HAP-1 (cell line): ENCODE results near the gene TM4SF5.
"Not testable (repeated sequence)": the region's sequence is repeated elsewhere in the genome, so short reads cannot be mapped to it uniquely, and the experiment has no call there.

ENCODE experiments used
- DNase-seq, 2 experiments: peaks; one replicate each; pipeline ENCODE4 v3.0.0-alpha.2; 2016 to 2020; ENCODE audit warnings: low spot score in 2 of 2
- H3K27me3 ChIP-seq: fragments of 250-450 bp; sonication (Bioruptor Pico); 2 replicates; pipeline ENCODE4 v1.5.1; 2020; ENCODE audit warnings: low read depth, mild to moderate bottlenecking, moderate library complexity
- H3K36me3 ChIP-seq: fragments of 250-450 bp; sonication (Bioruptor Pico); replicated peaks from 2 replicates; pipeline ENCODE4 v1.5.1; 2020; ENCODE audit warnings: mild to moderate bottlenecking
- H3K4me1 ChIP-seq: fragments of 250-450 bp; sonication (Bioruptor Pico); 2 replicates; pipeline ENCODE4 v1.5.1; 2020; ENCODE audit warnings: mild to moderate bottlenecking
- H3K4me3 ChIP-seq: fragments of 250-450 bp; sonication (Bioruptor Pico); 2 replicates; pipeline ENCODE4 v1.5.1; 2020; ENCODE audit warnings: mild to moderate bottlenecking, moderate library complexity
- H3K9me3 ChIP-seq: fragments of 250-450 bp; sonication (Bioruptor Pico); 2 replicates; pipeline ENCODE4 v1.5.1; 2020; ENCODE audit warnings: mild to moderate bottlenecking, moderate library complexity
- in situ Hi-C: fragments of 300-500 bp; cut with MboI; formaldehyde crosslinking; loops from 3 replicates; pipeline ENCODE4 v1.14.3; 2020; ENCODE audit warnings: low sequenced_read_pairs, inconsistent platforms, mixed read lengths

TM4SF5 gene

DNA sequence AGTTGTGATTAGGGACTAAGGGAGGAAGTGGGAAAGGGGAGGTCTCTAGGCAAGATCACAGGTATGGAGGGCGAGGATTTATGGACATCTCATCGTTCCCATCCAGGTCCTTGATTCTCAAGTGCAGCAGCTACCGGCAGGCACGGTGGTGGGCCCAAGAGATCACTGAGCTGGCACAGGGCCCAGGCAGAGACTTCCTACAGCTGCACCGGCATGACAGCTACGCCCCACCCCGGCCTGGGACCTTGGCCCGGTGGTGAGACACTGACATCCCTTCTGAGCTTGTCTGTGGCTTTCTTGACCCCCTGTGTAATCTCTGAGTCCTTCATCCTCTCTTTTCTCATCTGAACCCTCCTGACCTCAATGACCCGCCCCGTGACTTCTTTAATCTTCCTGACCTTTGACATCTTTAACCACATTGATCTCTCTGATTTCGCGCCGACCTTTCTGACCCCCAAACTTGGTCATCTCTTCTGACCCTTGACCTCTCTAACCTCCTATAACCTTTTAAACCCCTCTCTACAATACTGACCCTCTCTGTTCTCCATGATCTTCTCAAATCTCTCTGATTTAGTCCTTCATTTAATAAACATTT lies 39.1 kb downstream of the TM4SF5 start:
- in situ Hi-C loops, result no loop called here
- no peak for DNase-seq
- Histone ChIP-seq H3K4me3 (no peak overlapping the region), H3K4me1 (no peaks in the 10 kb centered on the region), H3K9me3 (no peaks in the 10 kb centered on the region), H3K27me3 (no peaks in the 10 kb centered on the region), H3K36me3 (peaks cover 22% of the 10 kb centered on the region)

DNA sequence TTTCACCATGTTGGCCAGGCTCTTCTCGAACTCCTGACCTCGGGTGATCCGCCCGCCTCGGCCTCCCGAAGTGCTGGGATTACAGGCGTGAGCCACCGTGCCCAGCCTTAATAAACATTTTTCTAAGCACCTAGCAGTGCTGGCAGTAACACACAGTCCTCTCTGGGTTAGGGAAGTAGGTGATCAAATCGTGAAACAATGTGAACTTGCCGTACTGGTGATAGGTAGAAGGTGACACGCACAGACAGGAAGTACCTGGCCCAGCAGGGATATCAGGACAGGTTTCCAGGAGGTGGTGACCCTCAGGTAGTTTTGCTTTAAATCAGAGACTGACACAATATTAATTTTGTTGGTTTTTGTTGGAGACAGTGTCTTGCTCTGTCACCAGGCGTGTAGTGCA lies 39.8 kb downstream of the TM4SF5 start:
- in situ Hi-C loops, result no loop called here
- Histone ChIP-seq H3K36me3 (peaks cover 26% of the 10 kb centered on the region), H3K27me3 (no peaks in the 10 kb centered on the region), H3K4me3 (no peak overlapping the region), H3K4me1 (no peaks in the 10 kb centered on the region), H3K9me3 (no peaks in the 10 kb centered on the region)
- DNase-seq, result no peak

DNA sequence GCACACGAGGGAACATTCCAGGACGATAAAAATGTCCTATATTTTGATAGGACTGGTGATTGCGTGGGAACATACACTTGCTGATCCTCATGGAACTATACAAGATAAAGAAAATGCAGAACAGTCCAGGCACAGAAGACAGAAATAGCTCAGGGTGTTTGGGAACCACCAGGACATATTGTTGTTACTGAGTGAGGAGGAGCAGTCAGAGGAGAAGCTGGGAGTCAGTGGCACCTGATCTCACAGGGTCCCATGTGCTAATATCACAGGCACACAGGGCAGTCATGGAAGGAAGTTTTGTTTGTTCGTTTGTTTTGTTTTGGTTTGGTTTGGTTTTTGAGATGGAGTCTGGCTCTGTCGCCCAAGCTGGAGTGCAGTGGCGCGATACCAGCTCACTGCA lies 41.0 kb downstream of the TM4SF5 start:
- DNase-seq, result no peak
- Histone ChIP-seq H3K4me3 (no peak overlapping the region), H3K4me1 (no peaks in the 10 kb centered on the region), H3K36me3 (peaks cover 34% of the 10 kb centered on the region), H3K9me3 (no peaks in the 10 kb centered on the region), H3K27me3 (no peaks in the 10 kb centered on the region)
- in situ Hi-C loops, result no loop called here

DNA sequence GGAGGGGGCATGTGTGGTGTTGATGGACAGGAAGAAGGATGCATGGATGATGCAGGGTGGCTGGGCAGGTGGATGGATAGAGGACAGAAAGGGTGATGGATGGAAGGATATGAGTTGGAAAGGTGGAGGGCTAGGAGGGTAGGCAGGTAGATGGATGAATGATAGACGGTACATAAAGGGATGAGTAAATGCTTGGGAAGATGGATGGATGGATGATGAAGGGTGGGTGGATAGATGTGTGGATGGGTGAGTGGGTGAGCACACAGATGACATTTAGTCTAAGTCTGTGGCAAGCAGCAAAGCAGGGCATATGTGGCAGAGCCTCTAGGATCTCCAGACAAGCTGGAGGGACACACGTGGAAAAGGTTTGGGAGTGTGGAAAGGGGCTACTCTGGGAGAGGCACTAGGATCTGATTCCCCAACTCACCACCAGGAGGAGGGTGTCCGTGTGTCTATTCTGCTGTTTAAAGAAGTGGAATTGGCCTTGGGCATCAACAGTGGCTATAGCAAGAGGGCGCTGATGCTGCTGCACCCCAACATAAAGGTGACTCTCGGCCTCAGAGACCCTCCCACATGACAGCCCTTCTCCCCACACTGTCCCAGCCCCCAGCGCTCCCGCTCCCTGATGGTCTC lies 43.5 kb downstream of the TM4SF5 start:
- no peaks in the 10 kb centered on the region for H3K27me3 ChIP-seq
- H3K4me3 ChIP-seq, result no peak overlapping the region
- H3K9me3 ChIP-seq, result no peaks in the 10 kb centered on the region
- DNase-seq, result no peak
- H3K4me1 ChIP-seq, result no peaks in the 10 kb centered on the region
- in situ Hi-C loops, result no loop called here
- peaks cover 25% of the 10 kb centered on the region for H3K36me3 ChIP-seq

DNA sequence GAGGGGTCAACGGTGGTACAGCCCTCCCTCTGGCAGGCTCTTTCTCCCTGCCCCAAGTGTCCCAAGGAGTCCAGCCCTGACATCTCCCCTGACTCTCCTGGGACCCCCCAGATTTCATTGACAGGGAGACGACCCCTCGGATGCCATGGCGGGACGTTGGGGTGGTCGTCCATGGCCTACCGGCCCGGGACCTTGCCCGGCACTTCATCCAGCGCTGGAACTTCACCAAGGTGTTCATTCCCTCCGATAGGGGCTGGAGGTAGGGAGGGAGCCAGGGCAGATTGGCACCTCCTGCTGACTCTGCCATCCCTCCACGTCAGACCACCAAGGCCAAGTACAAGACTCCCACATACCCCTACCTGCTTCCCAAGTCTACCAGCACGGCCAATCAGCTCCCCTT lies 45.1 kb downstream of the TM4SF5 start:
- Histone ChIP-seq H3K27me3 (no peaks in the 10 kb centered on the region), H3K4me3 (no peak overlapping the region), H3K9me3 (no peaks in the 10 kb centered on the region), H3K4me1 (no peaks in the 10 kb centered on the region), H3K36me3 (peaks cover 16% of the 10 kb centered on the region)
- in situ Hi-C loops, result no loop called here
- DNase-seq, result no peak

DNA sequence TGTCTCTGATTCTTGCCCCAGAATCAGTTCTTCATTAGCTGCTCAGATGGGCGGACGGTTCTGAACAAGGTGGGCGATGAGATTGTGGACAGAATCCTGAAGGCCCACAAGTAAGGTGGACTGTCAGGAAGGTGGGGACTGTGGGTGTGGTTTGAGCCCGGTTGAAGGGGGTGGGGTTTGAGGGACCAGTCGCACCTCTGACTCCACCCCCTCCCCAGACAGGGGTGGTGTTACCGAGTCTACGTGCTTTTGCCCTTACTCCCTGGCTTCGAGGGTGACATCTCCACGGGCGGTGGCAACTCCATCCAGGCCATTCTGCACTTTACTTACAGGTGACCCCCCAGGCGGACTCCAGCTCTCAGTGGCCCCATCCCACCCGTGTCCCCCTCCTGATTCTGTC lies 46.6 kb downstream of the TM4SF5 start:
- H3K4me1 ChIP-seq, result no peaks in the 10 kb centered on the region
- in situ Hi-C loops, result no loop called here
- H3K36me3 ChIP-seq, result peaks cover 16% of the 10 kb centered on the region
- no peaks in the 10 kb centered on the region for H3K27me3 ChIP-seq
- H3K4me3 ChIP-seq, result no peak overlapping the region
- DNase-seq, result peak in 1 of 2 experiments; percentile 31
- no peaks in the 10 kb centered on the region for H3K9me3 ChIP-seq

DNA sequence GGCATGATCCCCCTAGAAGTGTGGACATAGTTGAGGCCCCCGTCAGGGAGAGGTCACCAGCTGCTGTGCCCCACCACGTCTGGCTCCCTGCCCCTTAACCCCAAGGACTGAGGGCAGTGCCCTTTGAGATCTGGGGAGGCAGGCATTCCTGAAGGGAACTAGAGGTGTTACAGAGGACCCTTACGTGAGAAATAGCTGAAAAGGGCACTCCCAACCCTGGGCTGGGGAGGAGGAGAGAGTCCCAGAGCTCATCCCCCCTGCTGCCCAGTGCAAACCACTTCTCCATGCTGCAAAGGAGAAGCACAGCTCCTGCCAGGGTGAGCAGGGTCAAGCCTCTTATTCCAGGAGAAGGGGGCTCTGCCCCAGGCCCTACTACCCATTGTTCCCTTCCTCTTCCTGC lies 51.1 kb downstream of the TM4SF5 start:
- DNase-seq, result no peak
- H3K27me3 ChIP-seq, result no peaks in the 10 kb centered on the region
- in situ Hi-C loops, result no loop called here
- no peaks in the 10 kb centered on the region for H3K9me3 ChIP-seq
- no peaks in the 10 kb centered on the region; the same call in 1 of the 2 replicates for H3K36me3 ChIP-seq
- no peaks in the 10 kb centered on the region for H3K4me1 ChIP-seq
- no peak overlapping the region for H3K4me3 ChIP-seq

DNA sequence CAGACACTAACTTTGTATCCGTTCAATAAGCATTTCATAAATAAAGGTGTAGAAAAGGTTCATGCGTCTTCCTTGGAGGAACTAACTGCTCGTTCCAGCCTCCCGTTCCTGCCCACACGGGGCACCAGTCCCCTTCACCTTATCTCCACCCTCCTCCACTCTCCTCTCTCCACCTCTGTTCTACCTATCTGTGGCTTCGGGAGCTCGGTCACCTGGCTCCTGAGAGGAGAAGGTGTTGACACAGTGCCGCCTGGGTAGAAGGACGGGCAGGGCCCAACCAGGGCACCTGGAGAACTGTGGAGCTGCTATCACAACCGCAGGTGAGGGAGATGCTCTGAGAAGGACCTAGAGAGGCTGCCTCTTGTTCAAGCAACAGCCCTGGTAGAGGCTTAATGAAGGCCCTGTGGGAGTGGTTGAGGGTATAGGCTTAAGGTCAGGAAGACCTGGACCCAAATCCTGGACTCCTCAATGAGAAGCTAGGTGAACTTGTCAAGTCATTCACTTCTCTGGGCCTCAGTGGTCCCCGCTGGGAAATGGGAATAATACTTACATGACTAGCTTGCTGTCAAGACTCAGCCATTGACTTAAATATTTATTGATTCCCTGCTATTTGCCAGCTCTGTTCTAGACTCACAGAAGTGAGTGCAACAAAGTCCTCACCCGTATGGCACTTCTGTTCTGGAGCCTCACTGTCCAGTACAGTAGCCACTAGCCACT lies 51.8 kb downstream of the TM4SF5 start:
- in situ Hi-C loops, result no loop called here
- no peaks in the 10 kb centered on the region for H3K36me3 ChIP-seq
- DNase-seq, result no peak
- H3K4me1 ChIP-seq, result no peaks in the 10 kb centered on the region
- no peaks in the 10 kb centered on the region for H3K27me3 ChIP-seq
- no peaks in the 10 kb centered on the region for H3K9me3 ChIP-seq
- no peak overlapping the region for H3K4me3 ChIP-seq

DNA sequence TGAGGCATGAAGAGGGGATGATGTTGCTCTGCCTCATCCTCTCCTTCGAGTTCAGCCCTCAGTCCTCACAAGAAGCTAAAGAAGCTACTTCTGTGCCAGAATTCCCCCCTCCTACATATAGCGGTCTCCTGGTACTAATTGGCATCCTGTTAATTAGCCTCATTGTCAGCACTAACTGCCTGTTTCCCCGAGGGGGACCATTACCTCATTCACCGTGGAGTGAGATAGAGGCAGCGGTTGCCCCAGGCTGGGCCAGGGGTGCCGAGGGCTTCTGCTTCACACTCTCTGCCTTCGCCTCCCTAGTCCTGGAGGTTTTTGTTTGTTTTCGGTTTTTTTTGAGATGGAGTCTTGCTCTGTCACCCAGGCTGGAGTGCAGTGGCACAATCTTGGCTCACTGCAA lies 55.7 kb downstream of the TM4SF5 start:
- in situ Hi-C loops, result no loop called here
- no peaks in the 10 kb centered on the region for H3K36me3 ChIP-seq
- DNase-seq, result no peak

DNA sequence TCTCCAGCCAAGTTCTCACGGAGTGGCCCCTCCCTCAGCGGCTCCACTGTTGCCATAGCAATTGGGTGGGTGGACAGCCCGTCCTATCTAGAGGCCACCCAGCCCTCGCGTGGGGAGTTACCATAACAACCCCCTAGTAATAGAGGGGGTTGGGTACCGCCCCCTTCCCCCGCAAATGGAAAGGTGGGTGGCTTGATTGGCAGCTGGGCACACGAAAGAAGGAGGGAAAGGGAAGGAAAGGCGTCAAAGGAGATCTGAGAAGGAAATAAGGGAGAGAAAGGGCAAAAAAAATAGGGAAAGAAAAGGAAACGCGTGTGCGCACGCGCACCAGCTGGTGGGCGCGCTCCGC lies 61.1 kb downstream of the TM4SF5 start:
- in situ Hi-C loops, H3K4me1 ChIP-seq, DNase-seq, H3K27me3 ChIP-seq, H3K9me3 ChIP-seq, H3K36me3 ChIP-seq: not testable (repeated sequence)
- peak overlapping the region; percentile 93 for H3K4me3 ChIP-seq

More for the DNA sequence above, 55.7 kb downstream of the TM4SF5 start:
- H3K27me3 ChIP-seq, result no peaks in the 10 kb centered on the region
- H3K4me3 ChIP-seq, result no peak overlapping the region
- H3K4me1 ChIP-seq, result no peaks in the 10 kb centered on the region
- no peaks in the 10 kb centered on the region for H3K9me3 ChIP-seq
